SK-N-SH (cell line): ENCODE measurements around the gene TMOD4. TPM values are rescaled to one million over a fixed set of nuclear protein-coding genes. Genes with fewer than 3 reads are reported as not detected.

ENCODE experiments used
- CTCF ChIA-PET: fragments of 300-600, 350-600 bp; formaldehyde crosslinking; extraction: SDS; loops from one replicate; lab custom pipeline; 2021; lab: Yijun Ruan, JAX
- POLR2A ChIA-PET: fragments of 350-600 bp; sonication (Branson Sonifier 250); formaldehyde crosslinking; extraction: SDS; loops from one replicate; lab custom pipeline; 2020; ENCODE audit warnings: antibody characterized with exemption, inconsistent platforms; lab: Yijun Ruan, JAX
- DNase-seq: peaks from one replicate; pipeline ENCODE4 v3.0.0; 2012
- H2AFZ ChIP-seq: fragments of 200-600 bp; sonication (generic); 2 replicates; pipeline ENCODE4 v1.8.1; 2016; ENCODE audit warnings: antibody characterized with exemption, mild to moderate bottlenecking, low read depth
- H3F3A ChIP-seq: fragments of 200-600 bp; sonication (generic); replicated peaks from 2 replicates; pipeline ENCODE3; 2016; ENCODE audit warnings: antibody characterized with exemption, mild to moderate bottlenecking; ENCODE audit not compliant: insufficient read depth
- H3K27ac ChIP-seq, 2 experiments: fragments of 200-500 bp in 1 of 2; fragments of 200-600 bp in 1 of 2; sonication (Bioruptor generic) in 1 of 2; sonication (generic), shearing (Covaris generic) in 1 of 2; 2 replicates each; pipeline versions ENCODE4 v1.5.1 to v1.6.1; 2014 to 2016; ENCODE audit warnings: low read depth in 2 of 2, inconsistent platforms in 1 of 2, low read length in 1 of 2, mild to moderate bottlenecking in 1 of 2, mixed read lengths in 1 of 2
- H3K27me3 ChIP-seq: fragments of 200-600 bp; sonication (generic), shearing (Covaris generic); 2 replicates; pipeline ENCODE4 v1.6.1; 2016; ENCODE audit warnings: mixed run types; ENCODE audit not compliant: insufficient read depth
- H3K36me3 ChIP-seq, 2 experiments: fragments of 200-500 bp in 1 of 2; fragments of 200-600 bp in 1 of 2; sonication (Bioruptor generic) in 1 of 2; sonication (generic) in 1 of 2; replicated peaks in 1 of 2; 2 replicates each; pipeline versions ENCODE3 to v1.5.1; 2014 to 2016; ENCODE audit warnings: low read length in 1 of 2, mild to moderate bottlenecking in 1 of 2; ENCODE audit not compliant: insufficient read depth in 2 of 2, control insufficient read depth in 1 of 2
- H3K4me1 ChIP-seq, 2 experiments: fragments of 200-500 bp in 1 of 2; fragments of 200-600 bp in 1 of 2; sonication (Bioruptor generic) in 1 of 2; sonication (generic), shearing (Covaris generic) in 1 of 2; 2 replicates each; pipeline versions ENCODE4 v1.5.1 to v1.6.1; 2014 to 2016; ENCODE audit warnings: low read depth in 1 of 2, low read length in 1 of 2, mixed run types in 1 of 2; ENCODE audit not compliant: insufficient read depth in 2 of 2, control insufficient read depth in 1 of 2
- H3K4me2 ChIP-seq: fragments of 200-600 bp; sonication (generic), shearing (Covaris generic); 2 replicates; pipeline ENCODE4 v1.6.1; 2017; ENCODE audit warnings: mixed run types
- H3K4me3 ChIP-seq, 2 experiments: fragments of 200-500 bp in 1 of 2; fragments of 200-600 bp in 1 of 2; sonication (Bioruptor generic) in 1 of 2; sonication (generic), shearing (Covaris generic) in 1 of 2; 2 replicates each; pipeline versions ENCODE4 v1.5.1 to v1.8.1; 2014 to 2016; ENCODE audit warnings: low read depth in 2 of 2, inconsistent platforms in 1 of 2, low read length in 1 of 2, mild to moderate bottlenecking in 1 of 2, mixed read lengths in 1 of 2, moderate library complexity in 1 of 2
- H3K79me2 ChIP-seq: fragments of 200-600 bp; sonication (generic); 2 replicates; pipeline ENCODE4 v1.8.1; 2017; ENCODE audit warnings: mild to moderate bottlenecking; ENCODE audit not compliant: insufficient read depth
- H3K9ac ChIP-seq: fragments of 200-600 bp; sonication (generic); 2 replicates; pipeline ENCODE4 v1.6.1; 2017; ENCODE audit warnings: mixed run types
- H3K9me2 ChIP-seq: fragments of 200-600 bp; sonication (generic); 2 replicates; pipeline ENCODE4 v1.6.1; 2017; ENCODE audit warnings: mixed run types
- H3K9me3 ChIP-seq: fragments of 200-600 bp; sonication (generic); 2 replicates; pipeline ENCODE4 v1.6.1; 2017; ENCODE audit warnings: mixed run types, mild to moderate bottlenecking, moderate library complexity
- H4K20me1 ChIP-seq: fragments of 200-600 bp; sonication (generic); 2 replicates; pipeline ENCODE4 v1.6.1; 2017; ENCODE audit warnings: mild to moderate bottlenecking, mixed run types; ENCODE audit not compliant: insufficient read depth
- CTCF ChIP-seq: fragments of 200-600 bp; sonication (generic); IDR thresholded peaks from 2 replicates; pipeline ENCODE4 v1.6.1; 2017; ENCODE audit warnings: antibody characterized with exemption, mild to moderate bottlenecking, moderate library complexity
- ELF1 ChIP-seq: IDR thresholded peaks from 2 replicates; pipeline ENCODE4 v1.4.0; 2012
- EZH2phosphoT487 ChIP-seq: fragments of 200-600 bp; sonication (generic); IDR thresholded peaks from 2 replicates; pipeline ENCODE4 v1.6.1; 2017; ENCODE audit warnings: low read depth, mixed run types, mild to moderate bottlenecking, antibody characterized with exemption, moderate library complexity, borderline replicate concordance
- FOXJ3 ChIP-seq: sonication (generic); formaldehyde crosslinking; IDR thresholded peaks from 2 replicates; pipeline ENCODE4 v1.5.1; 2020; ENCODE audit warnings: mild to moderate bottlenecking, missing genetic modification reagents
- GABPA ChIP-seq: IDR thresholded peaks from 2 replicates; pipeline ENCODE4 v1.4.0; 2012; ENCODE audit warnings: low read depth, mild to moderate bottlenecking
- GATA2 ChIP-seq: sonication (generic); formaldehyde crosslinking; IDR thresholded peaks from 2 replicates; pipeline ENCODE4 v1.5.0; 2020; ENCODE audit warnings: mild to moderate bottlenecking, missing genetic modification reagents
- IRF3 ChIP-seq: fragments of 150-350 bp; IDR thresholded peaks from 2 replicates; pipeline ENCODE4 v1.6.1; 2016; ENCODE audit warnings: mild to moderate bottlenecking, low read depth, low read length
- PBX3 ChIP-seq: IDR thresholded peaks from 2 replicates; pipeline ENCODE4; 2012
- RAD21 ChIP-seq: IDR thresholded peaks from 2 replicates; pipeline ENCODE4 v1.6.1; 2012; ENCODE audit warnings: mild to moderate bottlenecking, low read length
- RCOR1 ChIP-seq: fragments of 150-350 bp; IDR thresholded peaks from 2 replicates; pipeline ENCODE4 v1.6.1; 2017; ENCODE audit warnings: antibody characterized with exemption, low read length
- REST ChIP-seq: IDR thresholded peaks from 2 replicates; pipeline ENCODE4 v1.6.1; 2012; ENCODE audit warnings: mild to moderate bottlenecking, low read depth, low read length, moderate library complexity
- RFX5 ChIP-seq: IDR thresholded peaks from 2 replicates; pipeline ENCODE4 v1.6.1; 2012; ENCODE audit warnings: mild to moderate bottlenecking, improper control_type of control experiment, low read length
- SIN3A ChIP-seq: IDR thresholded peaks from 2 replicates; pipeline ENCODE4 v1.6.1; 2012; ENCODE audit warnings: low read depth, mild to moderate bottlenecking, low read length, moderate library complexity, borderline replicate concordance
- SMC3 ChIP-seq: IDR thresholded peaks from 2 replicates; pipeline ENCODE4 v1.6.1; 2012; ENCODE audit warnings: low read depth, low read length, improper control_type of control experiment
- TCF12 ChIP-seq: IDR thresholded peaks from 2 replicates; pipeline ENCODE4 v1.4.0; 2012
- TEAD4 ChIP-seq: IDR thresholded peaks from 2 replicates; pipeline ENCODE4 v1.4.0; 2012; ENCODE audit warnings: mild to moderate bottlenecking, borderline replicate concordance; ENCODE audit not compliant: insufficient read depth
- USF1 ChIP-seq: IDR thresholded peaks from 2 replicates; pipeline ENCODE4 v1.4.0; 2012; ENCODE audit warnings: low read depth, borderline replicate concordance
- USF2 ChIP-seq: fragments of 150-350 bp; IDR thresholded peaks from 2 replicates; pipeline ENCODE4 v1.6.1; 2017; ENCODE audit warnings: antibody characterized with exemption, low read length, low read depth, borderline replicate concordance
- YY1 ChIP-seq: IDR thresholded peaks from 2 replicates; pipeline ENCODE4 v1.4.0; 2012; ENCODE audit warnings: low read depth, mild to moderate bottlenecking
- WGBS: methylation state at CpG from one replicate; pipeline ENCODE4 v1.1.6; 2017; ENCODE audit warnings: low lambda C conversion rate; 5-methylcytosine and 5-hydroxymethylcytosine counted together
- polyA plus RNA-seq, 3 experiments: library from polyadenylated mRNA; depleted of rRNA; stranded (reverse); fragments of >200 nt; gene quantifications; 2 replicates each; pipeline ENCODE4 v1.2.3, GENCODE V29; 2012

Gene TMOD4
- polyA plus RNA-seq, 1 of the 3 experiments (the other 2 are of a cell fraction): 0.59 TPM

- no peak for DNase-seq
- no peak for TF ChIP-seq YY1
- no peak for TF ChIP-seq TCF12
- no peak for TF ChIP-seq RAD21
- TF ChIP-seq RFX5: no peak
- TF ChIP-seq FOXJ3 (CRISPR knock-in tag): no peak
- no peak for TF ChIP-seq PBX3
- no peak for TF ChIP-seq GABPA
- no peak for TF ChIP-seq SIN3A
- TF ChIP-seq USF1: no peak
- no peak for TF ChIP-seq TEAD4
- TF ChIP-seq EZH2phosphoT487: no peak
- TF ChIP-seq GATA2 (CRISPR knock-in tag): no peak
- H3K9me2 ChIP-seq: no peaks in the 10 kb centered on the region
- peaks cover 19 to 46% of the 10 kb centered on the region in 2 experiments for H3K36me3 ChIP-seq
- no peak overlapping the region for H3K4me2 ChIP-seq
- 84% methylated on average over 3 of the region's 5 CpGs for whole genome bisulfite sequencing
- H3K4me3 ChIP-seq: no peak overlapping the region
- CTCF ChIA-PET: interaction anchor here (1.7 kb wide), 1 partner anchor 81 kb away, joined by 4 read pairs; no protein-coding TSS in a partner anchor
- no peaks in the 10 kb centered on the region for H4K20me1 ChIP-seq
- peaks cover 20% of the 10 kb centered on the region for H3K79me2 ChIP-seq
- no peaks in the 10 kb centered on the region for H3K9me3 ChIP-seq
- peaks cover 5% of the 10 kb centered on the region for H3F3A ChIP-seq
- POLR2A ChIA-PET: interaction anchor here (2.3 kb wide), 1 partner anchor 19 kb away, joined by 7 read pairs; the partner anchor contains the start of gene VPS72
- H3K4me1 ChIP-seq: peaks cover 4 to 8% of the 10 kb centered on the region in 2 experiments; a peak in 2 of 4 replicates
- H3K27ac ChIP-seq: no peak overlapping the region
- H3K27me3 ChIP-seq: no peaks in the 10 kb centered on the region
- H3K9ac ChIP-seq: no peak overlapping the region
- no peak overlapping the region for H2AFZ ChIP-seq
Measured at GRCh38 chr1:151171190-151171589, 4.6 kb downstream of the TMOD4 start.

- peak overlapping the region in 1 of 2 experiments; percentile 76; a peak in 1 of 4 replicates for H3K27ac ChIP-seq
- ChIA-PET CTCF (interaction anchor here (1.0 to 1.3 kb wide), 4 partner anchors 9 to 107 kb away, joined by 3 to 5 read pairs (median 4); partner anchors contain the start of gene TMOD4), POLR2A (interaction anchor here (1.0 kb wide), 1 partner anchor 22 kb away, joined by 4 read pairs; no protein-coding TSS in a partner anchor)
- 76% methylated on average over 6 of the region's 6 CpGs for WGBS
- peaks cover 17 to 27% of the 10 kb centered on the region in 2 experiments for H3K36me3 ChIP-seq
- DNase-seq: no peak
- no peaks in the 10 kb centered on the region for H3K9me2 ChIP-seq
- H2AFZ ChIP-seq: no peak overlapping the region
- peak overlapping the region; percentile 81 for H3K9ac ChIP-seq
- no peaks in the 10 kb centered on the region for H3K9me3 ChIP-seq
- H3K79me2 ChIP-seq: peaks cover 40% of the 10 kb centered on the region
- H3K4me2 ChIP-seq: peak overlapping the region; percentile 93
- H3K27me3 ChIP-seq: no peaks in the 10 kb centered on the region
- peak overlapping the region; percentile 84 to 86 for H3K4me3 ChIP-seq
- H3K4me1 ChIP-seq: peaks cover 4 to 15% of the 10 kb centered on the region in 2 experiments; a peak in 2 of 4 replicates
- H3F3A ChIP-seq: no peaks in the 10 kb centered on the region
- H4K20me1 ChIP-seq: no peaks in the 10 kb centered on the region
- TF ChIP-seq ELF1 (no peak), CTCF (no peak), GABPA (no peak), SMC3 (no peak), USF2 (no peak), REST (no peak), RCOR1 (no peak), IRF3 (no peak)
Measured at GRCh38 chr1:151167116-151167515, 8.7 kb downstream of the TMOD4 start.
